ENCODE measurements around the gene POLD1. TPM values are rescaled to one million over a fixed set of nuclear protein-coding genes. Genes with fewer than 3 reads are reported as not detected.

POLD1 gene
- total RNA-seq, 1 donor from 2014 or later = 18.9 TPM

- Histone ChIP-seq H3K4me2 (ENCODE audit: low read length) (no peak overlapping the region), H3K9me3 (ENCODE audit: insufficient read depth, low read depth, low read length) (no peaks in the 10 kb centered on the region)
Measured at GRCh38 chr19:50419580-50420035, 35.5 kb downstream of the POLD1 start.

GRCh38 chr19:50420127-50420526, 36.0 kb downstream of the POLD1 start:
- H3K27ac Mint-ChIP-seq (ENCODE audit: unreplicated experiment) = no peak overlapping the region
- H3K4me3 Mint-ChIP-seq (ENCODE audit: unreplicated experiment) = no peak overlapping the region
- H3K4me3 ChIP-seq (ENCODE audit: insufficient read depth, low read depth, low read length) = no peak overlapping the region
- H3K4me1 ChIP-seq (ENCODE audit: insufficient read depth, low read length) = no peaks in the 10 kb centered on the region
- H3K27me3 ChIP-seq (ENCODE audit: insufficient read depth, low read length) = peaks cover 16% of the 10 kb centered on the region
- no peaks in the 10 kb centered on the region for H3K9me3 ChIP-seq (ENCODE audit: insufficient read depth, low read depth, low read length)
- no peaks in the 10 kb centered on the region for H3K79me2 ChIP-seq (ENCODE audit: insufficient read depth, low read length)
- H3K27ac ChIP-seq (ENCODE audit: low read depth, low read length) = no peak overlapping the region
- H3K27me3 Mint-ChIP-seq (ENCODE audit: low read depth, unreplicated experiment) = peaks cover 21% of the 10 kb centered on the region
- H4K20me1 ChIP-seq (ENCODE audit: insufficient read depth, low read length) = no peaks in the 10 kb centered on the region
- FAIRE-seq (no peak), DNase-seq (ENCODE audit: low read depth) (no peak)
- no peaks in the 10 kb centered on the region for H3K36me3 ChIP-seq (ENCODE audit: insufficient read depth, low read length)
- TF ChIP-seq, protein P1, sequence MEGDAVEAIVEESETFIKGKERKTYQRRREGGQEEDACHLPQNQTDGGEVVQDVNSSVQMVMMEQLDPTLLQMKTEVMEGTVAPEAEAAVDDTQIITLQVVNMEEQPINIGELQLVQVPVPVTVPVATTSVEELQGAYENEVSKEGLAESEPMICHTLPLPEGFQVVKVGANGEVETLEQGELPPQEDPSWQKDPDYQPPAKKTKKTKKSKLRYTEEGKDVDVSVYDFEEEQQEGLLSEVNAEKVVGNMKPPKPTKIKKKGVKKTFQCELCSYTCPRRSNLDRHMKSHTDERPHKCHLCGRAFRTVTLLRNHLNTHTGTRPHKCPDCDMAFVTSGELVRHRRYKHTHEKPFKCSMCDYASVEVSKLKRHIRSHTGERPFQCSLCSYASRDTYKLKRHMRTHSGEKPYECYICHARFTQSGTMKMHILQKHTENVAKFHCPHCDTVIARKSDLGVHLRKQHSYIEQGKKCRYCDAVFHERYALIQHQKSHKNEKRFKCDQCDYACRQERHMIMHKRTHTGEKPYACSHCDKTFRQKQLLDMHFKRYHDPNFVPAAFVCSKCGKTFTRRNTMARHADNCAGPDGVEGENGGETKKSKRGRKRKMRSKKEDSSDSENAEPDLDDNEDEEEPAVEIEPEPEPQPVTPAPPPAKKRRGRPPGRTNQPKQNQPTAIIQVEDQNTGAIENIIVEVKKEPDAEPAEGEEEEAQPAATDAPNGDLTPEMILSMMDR (IDR thresholded peaks at IDR 0.05; ENCODE audit: insufficient read depth, low read depth, low read length) = no peak
- no peak for TF ChIP-seq EZH2 (IDR thresholded peaks at IDR 0.05; ENCODE audit: insufficient read depth, low read length)
- H3K36me3 Mint-ChIP-seq (ENCODE audit: low read depth, unreplicated experiment) = no peaks in the 10 kb centered on the region
- no peak overlapping the region for H2AFZ ChIP-seq (ENCODE audit: low read depth, low read length)
- H3K4me2 ChIP-seq (ENCODE audit: low read length) = no peak overlapping the region
- no peak overlapping the region for H3K9ac ChIP-seq (ENCODE audit: low read length)
- H3K9me3 Mint-ChIP-seq (ENCODE audit: unreplicated experiment) = peaks cover 5% of the 10 kb centered on the region
- no peaks in the 10 kb centered on the region for H3K4me1 Mint-ChIP-seq (ENCODE audit: low read depth, unreplicated experiment)

More at GRCh38 chr19:50419580-50420035, 35.5 kb downstream of the POLD1 start:
- H3K27me3 Mint-ChIP-seq (ENCODE audit: low read depth, unreplicated experiment) = peaks cover 21% of the 10 kb centered on the region
- H3K36me3 Mint-ChIP-seq (ENCODE audit: low read depth, unreplicated experiment) = no peaks in the 10 kb centered on the region
- Histone ChIP-seq H4K20me1 (ENCODE audit: insufficient read depth, low read length) (no peaks in the 10 kb centered on the region), H3K9ac (ENCODE audit: low read length) (no peak overlapping the region), H3K4me1 (ENCODE audit: insufficient read depth, low read length) (no peaks in the 10 kb centered on the region), H3K79me2 (ENCODE audit: insufficient read depth, low read length) (no peaks in the 10 kb centered on the region), H3K36me3 (ENCODE audit: insufficient read depth, low read length) (no peaks in the 10 kb centered on the region), H2AFZ (ENCODE audit: low read depth, low read length) (no peak overlapping the region), H3K27ac (ENCODE audit: low read depth, low read length) (no peak overlapping the region), H3K27me3 (ENCODE audit: insufficient read depth, low read length) (peaks cover 16% of the 10 kb centered on the region), H3K4me3 (ENCODE audit: insufficient read depth, low read depth, low read length) (no peak overlapping the region)
- peaks cover 5% of the 10 kb centered on the region for H3K9me3 Mint-ChIP-seq (ENCODE audit: unreplicated experiment)
- H3K4me1 Mint-ChIP-seq (ENCODE audit: low read depth, unreplicated experiment) = no peaks in the 10 kb centered on the region
- TF ChIP-seq, protein P1 (IDR thresholded peaks at IDR 0.05; ENCODE audit: insufficient read depth, low read depth, low read length) = no peak
- TF ChIP-seq EZH2 (IDR thresholded peaks at IDR 0.05; ENCODE audit: insufficient read depth, low read length) = no peak
- FAIRE-seq = no peak
- no peak for DNase-seq (ENCODE audit: low read depth)
- no peak overlapping the region for H3K27ac Mint-ChIP-seq (ENCODE audit: unreplicated experiment)
- H3K4me3 Mint-ChIP-seq (ENCODE audit: unreplicated experiment) = no peak overlapping the region

DNA sequence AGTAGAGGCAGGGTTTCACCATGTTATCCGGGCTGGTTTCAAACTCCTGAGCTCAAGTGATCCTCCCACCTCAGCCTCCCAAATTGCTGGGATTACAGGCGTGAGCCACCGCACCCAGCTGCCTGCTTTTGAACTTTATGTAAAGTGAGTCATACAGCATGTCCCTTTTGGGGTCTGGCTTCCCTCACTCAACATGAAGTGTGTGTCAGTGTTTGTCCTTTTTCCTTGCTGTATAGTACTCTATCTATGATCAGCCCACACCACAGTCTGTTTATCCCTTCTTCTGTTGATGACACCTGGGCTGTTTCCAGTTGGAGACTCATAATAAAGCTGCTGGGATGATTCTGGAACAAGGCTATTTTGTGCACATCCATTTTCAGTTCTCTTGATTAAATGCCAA, 36.7 kb downstream of the POLD1 start:
- no peak for FAIRE-seq
- no peak for DNase-seq (ENCODE audit: low read depth)
- Mint-ChIP-seq H3K27ac (ENCODE audit: unreplicated experiment) (no peak overlapping the region), H3K36me3 (ENCODE audit: low read depth, unreplicated experiment) (no peaks in the 10 kb centered on the region), H3K4me1 (ENCODE audit: low read depth, unreplicated experiment) (no peaks in the 10 kb centered on the region), H3K4me3 (ENCODE audit: unreplicated experiment) (no peak overlapping the region), H3K27me3 (ENCODE audit: low read depth, unreplicated experiment) (peaks cover 21% of the 10 kb centered on the region), H3K9me3 (ENCODE audit: unreplicated experiment) (peaks cover 5% of the 10 kb centered on the region)
- Histone ChIP-seq H3K4me2 (ENCODE audit: low read length) (no peak overlapping the region), H3K9ac (ENCODE audit: low read length) (no peak overlapping the region), H3K9me3 (ENCODE audit: insufficient read depth, low read depth, low read length) (no peaks in the 10 kb centered on the region), H3K36me3 (ENCODE audit: insufficient read depth, low read length) (no peaks in the 10 kb centered on the region), H3K27ac (ENCODE audit: low read depth, low read length) (no peak overlapping the region), H3K79me2 (ENCODE audit: insufficient read depth, low read length) (no peaks in the 10 kb centered on the region), H3K4me1 (ENCODE audit: insufficient read depth, low read length) (no peaks in the 10 kb centered on the region), H3K27me3 (ENCODE audit: insufficient read depth, low read length) (peaks cover 16% of the 10 kb centered on the region), H4K20me1 (ENCODE audit: insufficient read depth, low read length) (no peaks in the 10 kb centered on the region), H2AFZ (ENCODE audit: low read depth, low read length) (no peak overlapping the region), H3K4me3 (ENCODE audit: insufficient read depth, low read depth, low read length) (no peak overlapping the region)
- TF ChIP-seq EZH2 (IDR thresholded peaks at IDR 0.05; ENCODE audit: insufficient read depth, low read length) = no peak
- TF ChIP-seq, protein P1 (IDR thresholded peaks at IDR 0.05; ENCODE audit: insufficient read depth, low read depth, low read length) = no peak

Data from astrocyte (in vitro differentiated cells and primary cell).